Immature natural killer cell (primary cell): ENCODE measurements around the gene NKAIN2. TPM values are rescaled to one million over a fixed set of nuclear protein-coding genes. Genes with fewer than 3 reads are reported as not detected.
"Not testable (repeated sequence)": the region's sequence is repeated elsewhere in the genome, so short reads cannot be mapped to it uniquely, and the experiment has no call there.

ENCODE experiments used
- DNase-seq, 3 donors: peaks; one replicate each; pipeline ENCODE4 v3.0.0; 2022; ENCODE audit warnings: mixed read lengths in 1 of 3
- H3K27ac Mint-ChIP-seq, 6 donors: one replicate each; pipeline ENCODE4 v1.8.0; 2020; ENCODE audit warnings: mixed read lengths in 6 of 6, mild to moderate bottlenecking in 5 of 6, inconsistent platforms in 4 of 6, moderate library complexity in 3 of 6
- H3K27me3 Mint-ChIP-seq, 3 donors: one replicate each; pipeline ENCODE4 v1.8.0; 2020 to 2021; ENCODE audit warnings: low read depth in 3 of 3, mild to moderate bottlenecking in 3 of 3, mixed read lengths in 3 of 3, moderate library complexity in 3 of 3, inconsistent platforms in 1 of 3
- H3K36me3 Mint-ChIP-seq, 3 donors: one replicate each; pipeline ENCODE4 v1.8.0; 2020; ENCODE audit warnings: mixed read lengths in 3 of 3, inconsistent platforms in 2 of 3, mild to moderate bottlenecking in 2 of 3
- H3K4me1 Mint-ChIP-seq, 2 donors: one replicate each; pipeline ENCODE4 v1.8.0; 2020; ENCODE audit warnings: inconsistent platforms in 2 of 2, mild to moderate bottlenecking in 2 of 2, mixed read lengths in 2 of 2, moderate library complexity in 1 of 2
- H3K4me3 Mint-ChIP-seq, 5 donors: one replicate each; pipeline ENCODE4 v1.8.0; 2020; ENCODE audit warnings: mild to moderate bottlenecking in 5 of 5, mixed read lengths in 5 of 5, inconsistent platforms in 3 of 5, moderate library complexity in 3 of 5
- H3K9me3 Mint-ChIP-seq, 6 donors: one replicate each; pipeline ENCODE4 v1.8.0; 2020; ENCODE audit warnings: mild to moderate bottlenecking in 6 of 6, mixed read lengths in 6 of 6, inconsistent platforms in 4 of 6, moderate library complexity in 3 of 6
- polyA plus RNA-seq, 3 donors: library from polyadenylated mRNA; unstranded; fragments of 300-500 nt; fragmentation: Illumina TruSeq; gene quantifications; one replicate each; pipeline ENCODE4 v1.2.3, GENCODE V29; 2021

NKAIN2 gene
- polyA plus RNA-seq, 3 donors from 2014 or later = not detected

DNA sequence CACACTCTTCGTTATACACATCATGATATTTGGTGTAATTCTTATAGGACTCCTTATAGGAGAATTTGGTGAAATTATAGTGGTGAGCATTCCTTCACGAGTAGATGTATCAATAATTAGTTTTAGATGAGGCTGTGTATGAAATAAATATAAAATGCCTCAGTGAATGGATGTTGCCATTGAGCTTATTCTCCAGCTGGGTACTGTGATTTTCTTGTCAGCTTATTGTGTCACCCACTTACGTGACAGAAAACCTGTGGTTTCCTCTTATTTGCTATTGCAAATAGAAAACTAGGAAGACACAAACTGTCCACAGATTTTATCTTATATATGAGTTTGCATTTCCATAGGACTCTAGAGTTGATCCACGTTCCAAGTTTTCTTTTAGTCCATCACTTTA lies 718.7 kb downstream of the NKAIN2 start:
- Mint-ChIP-seq H3K9me3 (peaks cover under 1 to 15% (median 10%) of the 10 kb centered on the region in 6 donors), H3K4me3 (no peak overlapping the region), H3K36me3 (no peaks in the 10 kb centered on the region), H3K27ac (no peak overlapping the region), H3K4me1 (no peaks in the 10 kb centered on the region), H3K27me3 (no peaks in the 10 kb centered on the region)
- no peak for DNase-seq

DNA sequence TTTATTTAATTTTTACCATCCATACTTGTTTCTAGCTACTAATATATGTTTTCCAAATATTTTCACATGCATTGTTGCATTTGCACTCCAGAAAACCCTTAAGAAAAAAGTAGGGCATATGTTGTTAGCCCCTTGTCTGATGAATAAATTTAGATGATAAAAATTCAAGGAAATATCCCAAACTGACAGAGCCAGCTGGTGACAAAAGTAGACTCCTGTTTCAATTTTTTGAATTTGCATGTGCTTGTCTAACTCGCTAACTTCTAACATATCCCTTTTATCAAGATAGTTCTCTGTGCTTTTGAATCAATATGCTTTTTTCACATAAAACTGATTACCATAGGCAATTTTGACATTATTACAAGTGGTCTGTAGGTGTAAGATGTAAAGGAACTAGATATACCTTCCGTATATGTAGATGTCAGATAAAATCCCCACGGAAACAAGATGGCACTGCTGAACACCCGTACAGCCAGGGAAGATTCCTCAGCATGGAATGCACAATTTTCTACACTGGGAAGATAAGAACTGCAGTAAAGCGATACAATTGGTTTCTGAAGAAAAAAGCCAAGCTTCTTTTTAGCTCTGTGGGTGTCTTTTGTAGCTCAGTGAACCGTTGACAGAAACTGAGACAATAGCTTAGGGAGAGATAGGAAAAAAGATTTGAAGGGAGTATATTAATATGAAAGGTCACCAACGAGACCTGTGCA lies 721.0 kb downstream of the NKAIN2 start:
- Mint-ChIP-seq H3K27me3 (no peaks in the 10 kb centered on the region), H3K4me1 (no peaks in the 10 kb centered on the region), H3K27ac (no peak overlapping the region), H3K9me3 (peaks cover 1 to 23% (median 10%) of the 10 kb centered on the region in 6 donors), H3K36me3 (no peaks in the 10 kb centered on the region), H3K4me3 (no peak overlapping the region)
- no peak for DNase-seq

DNA sequence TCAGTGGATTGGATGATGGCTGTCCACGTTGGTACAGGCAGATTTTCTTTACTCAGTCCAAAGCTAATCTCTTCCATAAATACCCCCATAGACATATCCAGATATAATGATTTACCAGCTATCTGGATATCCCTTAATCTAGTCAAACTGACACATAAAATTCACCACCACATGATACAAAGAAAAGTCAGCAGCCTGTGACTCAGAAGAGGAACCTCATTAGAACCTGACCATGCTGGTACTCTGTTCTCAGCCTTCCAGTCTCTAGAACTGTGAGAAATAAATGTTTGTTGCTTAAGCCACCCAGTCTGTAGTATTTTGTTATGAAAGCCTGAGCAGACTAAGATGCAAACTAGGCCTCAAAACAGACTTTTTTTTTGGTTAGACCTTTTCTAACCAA lies 727.3 kb downstream of the NKAIN2 start:
- DNase-seq = no peak
- Mint-ChIP-seq H3K4me1 (no peaks in the 10 kb centered on the region), H3K4me3 (no peak overlapping the region), H3K9me3 (peaks cover 3 to 22% (median 14%) of the 10 kb centered on the region in 6 donors), H3K27ac (no peak overlapping the region), H3K27me3 (no peaks in the 10 kb centered on the region), H3K36me3 (no peaks in the 10 kb centered on the region)

DNA sequence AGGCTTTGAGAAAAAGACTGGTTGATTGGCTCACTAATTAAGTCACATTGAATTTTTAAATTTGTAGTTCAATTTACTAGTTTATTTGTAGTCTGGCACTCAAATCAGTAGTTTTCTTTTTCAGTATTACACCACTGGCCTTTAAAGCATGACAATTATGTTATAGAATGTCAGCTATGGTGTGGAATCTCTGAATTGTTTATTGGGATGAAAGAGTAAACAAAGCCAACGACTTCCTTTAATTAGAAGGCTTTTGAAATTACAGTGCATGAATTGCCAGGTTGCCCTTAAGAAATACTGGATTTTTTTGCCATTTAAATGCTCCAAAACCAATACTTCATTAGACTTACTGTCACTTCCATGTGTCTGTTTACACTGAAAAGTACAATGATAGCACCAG lies 731.6 kb downstream of the NKAIN2 start:
- DNase-seq = no peak
- Mint-ChIP-seq H3K4me1 (no peaks in the 10 kb centered on the region), H3K27me3 (peaks cover 0 to 2% (median 0%) of the 10 kb centered on the region in 3 donors), H3K27ac (no peak overlapping the region), H3K9me3 (peaks cover 2 to 14% (median 9%) of the 10 kb centered on the region in 6 donors), H3K36me3 (no peaks in the 10 kb centered on the region), H3K4me3 (no peak overlapping the region)

DNA sequence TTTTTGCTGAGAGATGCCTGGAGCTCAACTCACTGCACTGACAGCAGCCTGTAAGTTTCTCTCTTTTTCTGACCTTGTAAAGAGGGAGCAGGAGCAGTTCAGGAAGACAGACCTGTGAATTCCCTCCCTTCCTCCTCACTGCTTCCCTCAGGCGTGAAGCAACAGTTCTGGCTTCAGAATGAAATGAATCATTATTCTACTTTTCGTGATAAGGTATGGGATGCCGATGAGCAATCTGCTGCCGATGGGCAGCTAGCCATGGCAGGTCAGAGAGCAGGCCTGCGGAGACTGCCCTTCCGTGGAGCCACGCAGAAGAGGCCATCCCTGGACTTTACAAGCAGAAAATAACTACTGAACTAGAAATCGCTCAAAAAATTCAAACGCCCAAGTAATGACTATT lies 732.1 kb downstream of the NKAIN2 start:
- no peak for DNase-seq
- Mint-ChIP-seq H3K27me3 (peaks cover 0 to 2% (median 0%) of the 10 kb centered on the region in 3 donors), H3K27ac (no peak overlapping the region)

DNA sequence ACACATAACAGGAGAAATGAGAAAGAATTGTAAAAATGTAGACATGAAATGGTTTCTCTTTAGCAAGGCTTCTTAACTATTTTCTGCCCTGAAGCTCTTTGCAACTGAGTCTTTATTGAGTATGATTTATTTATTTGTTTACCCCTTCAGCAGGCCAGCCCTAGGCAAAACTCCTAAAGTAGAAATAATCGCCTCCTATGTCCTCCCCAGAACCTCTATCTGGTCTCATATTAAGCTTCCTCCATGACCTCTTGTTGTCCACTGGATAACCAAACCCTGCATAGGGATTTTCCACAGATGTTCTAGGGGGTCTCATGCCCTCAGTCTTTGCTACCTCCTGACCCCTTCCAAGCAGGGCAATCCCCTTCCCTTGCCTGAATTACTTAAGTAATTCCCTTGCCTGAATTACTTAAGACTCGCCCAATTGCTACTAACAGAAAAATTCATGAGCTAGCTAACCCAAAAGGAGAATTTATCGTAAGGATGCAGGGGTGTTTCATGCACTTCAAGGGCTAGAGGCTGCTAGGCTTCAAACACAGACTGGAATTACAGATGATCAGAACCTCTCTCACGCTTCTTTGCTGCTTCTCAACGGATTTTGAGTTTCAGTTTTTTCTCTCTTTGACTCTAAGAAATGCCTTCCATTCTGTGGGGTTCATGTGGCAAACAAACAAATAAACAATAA lies 732.6 kb downstream of the NKAIN2 start:
- Mint-ChIP-seq H3K4me1 (no peaks in the 10 kb centered on the region), H3K36me3 (no peaks in the 10 kb centered on the region), H3K27me3 (peaks cover 0 to 2% (median 0%) of the 10 kb centered on the region in 3 donors), H3K9me3 (peaks cover 1 to 15% (median 8%) of the 10 kb centered on the region in 6 donors), H3K4me3 (no peak overlapping the region), H3K27ac (no peak overlapping the region)
- no peak for DNase-seq

More for the DNA sequence above, 732.1 kb downstream of the NKAIN2 start:
- Mint-ChIP-seq H3K4me1 (no peaks in the 10 kb centered on the region), H3K4me3 (no peak overlapping the region), H3K9me3 (peaks cover 2 to 16% (median 9%) of the 10 kb centered on the region in 6 donors), H3K36me3 (no peaks in the 10 kb centered on the region)

DNA sequence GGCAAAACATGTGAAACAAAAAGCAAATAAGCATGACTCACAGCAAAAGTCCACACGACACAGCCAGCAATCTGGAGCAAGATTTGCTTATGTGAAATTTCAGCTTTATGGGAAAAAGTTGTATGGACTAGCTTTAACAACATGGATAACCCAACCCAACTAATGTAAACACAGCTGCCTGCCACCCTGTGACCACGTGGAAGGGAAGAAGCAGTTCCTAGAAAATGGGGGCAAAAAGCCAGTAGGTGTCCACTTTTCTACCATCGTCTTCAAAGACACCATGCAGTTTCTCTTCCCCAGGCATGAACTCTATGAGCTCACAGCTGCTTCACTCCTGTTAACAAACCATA lies 733.2 kb downstream of the NKAIN2 start:
- Mint-ChIP-seq H3K4me3 (no peak overlapping the region), H3K36me3 (no peaks in the 10 kb centered on the region), H3K4me1 (no peaks in the 10 kb centered on the region), H3K27me3 (peaks cover 0 to 2% (median 0%) of the 10 kb centered on the region in 3 donors), H3K9me3 (peaks cover 0 to 14% (median 7%) of the 10 kb centered on the region in 6 donors), H3K27ac (no peak overlapping the region)
- DNase-seq = no peak

DNA sequence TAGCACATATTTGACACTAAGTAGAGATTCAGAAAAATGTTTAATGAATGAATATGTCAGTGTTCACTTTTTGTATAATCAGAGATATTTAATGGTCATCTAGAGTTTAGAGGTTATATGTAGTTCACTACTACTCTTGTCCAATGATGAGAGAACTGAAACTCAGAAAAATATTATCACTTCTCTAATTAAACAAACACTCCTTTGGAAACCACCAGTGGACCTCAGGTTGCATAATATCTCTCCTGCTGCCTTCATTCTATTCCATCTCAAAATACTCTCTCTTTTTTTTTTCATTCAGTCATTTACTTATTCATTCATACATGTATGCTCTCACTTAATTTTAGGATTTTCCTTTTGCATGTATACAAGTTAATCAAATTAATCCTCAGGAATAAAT lies 735.4 kb downstream of the NKAIN2 start:
- Mint-ChIP-seq H3K27me3 (peaks cover 0 to 2% (median 0%) of the 10 kb centered on the region in 3 donors), H3K27ac (no peak overlapping the region), H3K9me3 (peaks cover 0 to 10% (median 4%) of the 10 kb centered on the region in 6 donors), H3K4me1 (no peaks in the 10 kb centered on the region), H3K36me3 (no peaks in the 10 kb centered on the region), H3K4me3 (no peak overlapping the region)
- no peak for DNase-seq

DNA sequence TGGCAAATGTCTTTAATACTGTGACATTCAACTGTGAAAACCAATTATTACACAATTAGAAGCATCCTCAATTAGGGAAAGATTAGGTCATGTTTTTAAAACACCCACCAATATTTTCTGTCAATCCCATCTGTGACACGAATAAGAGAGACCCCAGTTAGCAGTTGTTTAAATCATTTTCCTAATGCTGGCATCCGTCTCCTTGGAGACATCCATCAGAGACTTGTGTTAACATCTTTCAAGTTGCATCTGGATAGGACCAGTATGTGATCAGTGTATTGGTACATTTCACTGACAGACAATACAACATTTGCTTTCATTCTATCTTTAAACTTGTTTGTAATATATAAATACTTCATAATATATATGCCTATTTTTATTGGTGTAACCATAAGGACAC lies 737.9 kb downstream of the NKAIN2 start:
- H3K9me3 Mint-ChIP-seq = peaks cover 0 to 2% (median 0%) of the 10 kb centered on the region in 6 donors
- DNase-seq = no peak
- H3K27me3 Mint-ChIP-seq = peaks cover 0 to 2% (median 0%) of the 10 kb centered on the region in 3 donors
- no peaks in the 10 kb centered on the region for H3K4me1 Mint-ChIP-seq
- H3K27ac Mint-ChIP-seq = no peak overlapping the region
- no peak overlapping the region for H3K4me3 Mint-ChIP-seq
- no peaks in the 10 kb centered on the region for H3K36me3 Mint-ChIP-seq

DNA sequence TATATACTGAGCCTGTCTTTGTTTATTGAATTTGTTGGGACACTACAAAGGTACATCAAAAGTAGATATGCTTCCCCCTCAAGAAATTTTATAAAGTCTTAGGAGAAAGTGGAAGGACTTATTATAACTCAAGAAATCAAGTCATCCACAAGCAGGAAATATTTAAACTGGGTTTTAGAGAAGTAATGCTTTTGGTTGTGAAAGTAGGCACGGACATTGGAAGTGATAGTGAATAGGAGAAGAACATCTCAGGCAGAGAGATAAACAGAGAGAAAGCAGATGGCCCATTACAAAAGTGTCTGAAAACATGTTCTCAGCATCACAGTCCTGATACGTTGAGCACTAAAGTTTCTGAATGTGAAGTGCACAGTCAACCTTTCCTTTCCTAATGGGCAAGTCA lies 742.9 kb downstream of the NKAIN2 start:
- H3K27ac Mint-ChIP-seq = no peak overlapping the region
- no peak for DNase-seq
- H3K36me3 Mint-ChIP-seq = no peaks in the 10 kb centered on the region
- no peak overlapping the region for H3K4me3 Mint-ChIP-seq
- H3K9me3 Mint-ChIP-seq = peaks cover 0 to 15% (median 5%) of the 10 kb centered on the region in 6 donors
- H3K4me1 Mint-ChIP-seq = no peaks in the 10 kb centered on the region
- no peaks in the 10 kb centered on the region for H3K27me3 Mint-ChIP-seq

DNA sequence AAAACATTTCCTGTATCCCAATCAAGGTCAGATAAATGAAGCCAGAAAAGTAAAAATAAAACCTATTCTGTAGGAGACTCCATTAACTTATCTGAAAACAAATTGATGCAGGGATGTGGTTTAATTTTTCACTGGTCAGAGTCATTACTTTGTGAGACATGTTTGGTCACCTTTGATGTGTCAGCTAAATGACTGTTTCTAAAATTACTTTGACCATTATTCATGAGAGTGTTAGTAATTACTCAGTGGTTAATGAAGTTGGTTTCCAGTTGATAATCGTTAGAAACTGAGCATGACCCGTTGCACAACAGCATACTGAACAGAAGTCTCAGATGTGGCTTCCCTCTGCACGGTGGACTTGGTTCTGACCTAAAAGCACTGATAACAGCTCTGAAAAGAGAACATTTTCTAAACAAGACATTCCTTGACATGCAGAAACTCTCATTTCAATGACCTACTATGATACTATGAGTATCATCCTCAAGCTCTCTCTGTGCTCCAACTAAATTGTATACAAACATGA lies 748.1 kb downstream of the NKAIN2 start:
- H3K36me3 Mint-ChIP-seq = peaks cover 0 to 5% (median 0%) of the 10 kb centered on the region in 3 donors
- no peak overlapping the region for H3K27ac Mint-ChIP-seq
- H3K4me3 Mint-ChIP-seq = no peak overlapping the region
- DNase-seq = no peak
- no peaks in the 10 kb centered on the region for H3K4me1 Mint-ChIP-seq
- H3K9me3 Mint-ChIP-seq = peaks cover 4 to 25% (median 11%) of the 10 kb centered on the region in 6 donors
- H3K27me3 Mint-ChIP-seq = no peaks in the 10 kb centered on the region

DNA sequence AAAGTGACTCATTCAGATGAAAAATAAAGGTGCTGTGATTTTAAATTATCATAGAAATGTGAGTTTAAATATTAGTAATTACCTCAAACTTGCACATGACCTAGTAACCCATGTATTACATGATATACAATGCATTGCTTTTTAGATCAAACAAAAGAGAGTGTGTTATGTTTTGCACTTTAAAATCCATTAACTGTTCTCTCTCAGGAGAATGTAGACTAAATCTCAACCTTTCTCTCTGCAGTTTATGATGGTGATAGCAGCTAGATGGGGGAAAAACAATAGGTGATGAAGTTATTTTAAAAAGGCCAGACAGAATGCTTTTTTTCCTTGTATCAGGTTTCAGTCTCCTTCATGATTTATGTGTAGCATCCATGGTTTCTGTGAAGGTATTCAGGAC lies 754.2 kb downstream of the NKAIN2 start:
- Mint-ChIP-seq H3K9me3 (peaks cover 4 to 23% (median 9%) of the 10 kb centered on the region in 6 donors), H3K4me1 (no peaks in the 10 kb centered on the region), H3K27ac (no peak overlapping the region)

DNA sequence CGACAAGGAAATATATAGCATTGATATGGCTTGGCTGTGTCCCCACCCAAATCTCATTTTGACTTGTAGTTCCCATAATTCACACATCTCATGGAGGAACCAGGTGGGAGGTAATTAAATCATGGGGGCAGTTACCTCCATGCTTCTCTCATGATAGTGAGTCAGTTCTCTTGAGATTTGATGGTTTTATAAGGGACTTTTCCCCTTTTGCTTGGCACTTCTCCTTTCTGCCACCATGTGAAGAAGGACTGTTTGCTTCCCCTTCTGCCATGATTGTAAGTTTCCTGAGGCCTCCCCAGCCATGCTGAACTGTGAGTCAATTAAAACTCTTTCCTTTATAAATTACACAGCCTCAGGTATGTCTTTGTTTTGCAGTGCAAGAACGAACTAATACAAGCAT lies 756.4 kb downstream of the NKAIN2 start:
- H3K9me3 Mint-ChIP-seq = peaks cover 3 to 28% (median 12%) of the 10 kb centered on the region in 6 donors
- H3K4me3 Mint-ChIP-seq, H3K36me3 Mint-ChIP-seq, DNase-seq, H3K27me3 Mint-ChIP-seq, H3K4me1 Mint-ChIP-seq, H3K27ac Mint-ChIP-seq: not testable (repeated sequence)

More for the DNA sequence above, 754.2 kb downstream of the NKAIN2 start:
- Mint-ChIP-seq H3K36me3 (peaks cover 0 to 5% (median 0%) of the 10 kb centered on the region in 3 donors), H3K27me3 (peaks cover 0 to 1% (median 0%) of the 10 kb centered on the region in 3 donors), H3K4me3 (no peak overlapping the region)
- DNase-seq = no peak

DNA sequence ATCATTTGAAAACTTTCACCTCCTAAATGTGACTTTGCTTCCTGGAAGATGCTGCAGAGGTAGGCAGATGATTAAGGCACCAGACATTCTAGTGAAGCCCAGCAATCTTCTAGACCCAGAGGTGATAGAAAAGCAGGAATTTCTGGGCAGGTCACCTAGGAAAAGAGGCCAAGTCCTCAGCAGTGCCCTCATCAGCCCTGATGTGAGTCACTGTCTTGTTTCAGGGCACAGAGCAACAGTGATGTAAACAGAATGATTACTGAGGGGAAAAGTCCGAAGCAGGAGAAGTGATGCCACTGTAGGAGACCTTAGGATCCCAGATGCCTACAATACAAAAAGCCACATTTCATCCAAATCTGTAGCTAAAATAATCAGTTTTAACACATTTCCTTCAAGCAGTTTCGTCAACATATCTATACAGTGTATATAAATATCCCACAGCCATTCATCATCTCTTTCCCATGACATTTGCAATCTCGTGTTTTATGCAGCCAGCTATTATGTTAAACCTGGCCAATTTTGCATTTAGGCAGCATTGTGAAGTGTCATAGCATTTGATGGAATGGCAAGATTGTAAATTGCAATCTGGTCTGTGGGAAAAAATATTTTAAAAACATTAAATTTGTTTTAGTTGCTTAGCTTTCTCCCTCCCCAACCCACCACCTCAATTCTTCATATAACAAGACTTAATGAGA lies 757.4 kb downstream of the NKAIN2 start:
- Mint-ChIP-seq H3K9me3 (peaks cover 0 to 31% (median 10%) of the 10 kb centered on the region in 6 donors), H3K36me3 (no peaks in the 10 kb centered on the region)
- no peak for DNase-seq

More for the DNA sequence above, 757.4 kb downstream of the NKAIN2 start:
- Mint-ChIP-seq H3K4me3 (no peak overlapping the region), H3K27ac (no peak overlapping the region), H3K27me3 (peaks cover 0 to 1% (median 0%) of the 10 kb centered on the region in 3 donors), H3K4me1 (no peaks in the 10 kb centered on the region)
